Stimulated activated CD4-positive, alpha-beta T cell treated with anti-CD3 and anti-CD28 coated beads, Interleukin-1b, Interleukin-23, amount 100 ng/mL, for 24 hours (primary cell): Measurements from ENCODE around the gene SOST.

Experiments used
- DNase-seq, 4 experiments: peaks; one replicate each; pipeline ENCODE4 v3.0.0-alpha.2; 2020; ENCODE audit warnings: low read depth in 4 of 4, low spot score in 1 of 4

Gene SOST

DNA sequence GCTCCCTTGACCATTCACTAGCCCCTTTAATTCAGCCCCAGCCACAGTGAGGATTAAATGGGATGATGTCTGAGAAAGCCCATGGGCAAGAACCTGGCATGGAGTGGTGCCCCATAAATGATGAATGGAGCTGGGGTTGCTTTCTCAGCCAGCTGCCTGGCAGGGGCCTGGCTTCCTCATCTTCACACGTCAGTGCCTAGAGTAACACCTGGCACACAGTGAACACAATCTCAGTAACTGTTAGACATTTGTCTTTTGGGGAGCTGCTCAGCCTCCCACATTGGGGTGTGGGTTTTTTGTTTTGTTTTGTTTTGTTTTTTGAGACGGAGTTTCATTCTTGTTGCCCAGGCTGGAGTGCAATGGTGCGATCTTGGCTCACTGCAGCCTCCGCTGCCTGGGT is 49.4 kb downstream of the SOST start:
- DNase-seq, result no peak

- no peak for DNase-seq
Measured at GRCh38 chr17:43707184-43707583, 51.4 kb downstream of the SOST start.

DNA sequence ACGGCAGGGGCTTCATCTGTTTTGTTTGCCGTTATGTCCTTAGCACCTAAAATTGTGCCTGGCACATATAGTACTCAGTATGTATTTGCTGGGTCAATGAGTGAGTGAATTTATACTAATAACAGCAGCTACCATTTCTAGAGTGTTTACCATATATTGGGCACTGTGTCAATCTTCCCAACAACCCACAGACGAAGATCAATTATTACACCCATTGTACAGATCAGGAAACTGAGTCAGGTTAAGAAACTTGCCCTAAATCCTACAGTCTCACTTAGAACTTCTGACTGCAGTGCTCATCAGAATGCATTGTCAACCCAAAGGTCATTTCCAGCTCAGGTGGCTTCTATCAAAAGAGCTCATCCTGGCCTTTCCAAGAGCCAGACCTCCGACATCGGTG is 52.4 kb downstream of the SOST start:
- DNase-seq, result no peak
